Gastrocnemius medialis (tissue), 4 donors: Measurements from ENCODE around the gene MKRN2OS. TPM values are rescaled to one million over a fixed set of nuclear protein-coding genes. Genes with fewer than 3 reads are reported as not detected.

Experiments used
- ATAC-seq, 2 donors: fragments of 150-250 bp; one replicate each; pipeline ENCODE4 v1.9.1; 2016
- DNase-seq, 2 donors: peaks; one replicate each; pipeline ENCODE4 v3.0.0-alpha.2; 2019
- H3K27ac ChIP-seq, 4 donors: fragments of 200-600 bp; sonication (generic); 1 replicate in 1 of 4; 2 replicates in 3 of 4; pipeline ENCODE4 v1.5.1; 2016 to 2018; ENCODE audit warnings: mild to moderate bottlenecking in 2 of 4, moderate library complexity in 1 of 4
- H3K27me3 ChIP-seq, 3 donors: fragments of 200-600 bp; sonication (generic) in 2 of 3; 1 replicate in 1 of 3; 2 replicates in 2 of 3; pipeline versions ENCODE4 v1.5.1 to v1.6.0; 2016 to 2019; ENCODE audit warnings: mild to moderate bottlenecking in 1 of 3, moderate library complexity in 1 of 3
- H3K36me3 ChIP-seq, 2 donors: fragments of 200-600 bp; sonication (generic) in 1 of 2; one replicate each; pipeline ENCODE4 v1.5.1; 2017 to 2018
- H3K4me1 ChIP-seq, 2 donors: fragments of 200-600 bp; sonication (generic) in 1 of 2; one replicate each; pipeline ENCODE4 v1.5.1; 2016 to 2017; ENCODE audit warnings: mild to moderate bottlenecking in 2 of 2
- H3K4me3 ChIP-seq, 4 donors: fragments of 200-600 bp; sonication (generic) in 3 of 4; 1 replicate in 1 of 4; 2 replicates in 3 of 4; pipeline ENCODE4 v1.5.1; 2016 to 2019; ENCODE audit warnings: mild to moderate bottlenecking in 2 of 4
- H3K9me3 ChIP-seq, 3 donors: fragments of 200-600 bp; sonication (generic) in 2 of 3; 1 replicate in 1 of 3; 2 replicates in 2 of 3; pipeline ENCODE4 v1.5.1; 2016 to 2019
- CTCF ChIP-seq, 5 experiments: fragments of 450-650 bp in 3 of 5; fragments of 200-600 bp in 2 of 5; sonication (generic) in 2 of 5; IDR thresholded peaks in 4 of 5; conservative IDR thresholded peaks in 1 of 5; 1 replicate in 4 of 5; 2 replicates in 1 of 5; pipeline ENCODE4 v1.5.1; 2016 to 2019; ENCODE audit warnings: antibody characterized with exemption in 5 of 5, mild to moderate bottlenecking in 3 of 5, moderate library complexity in 3 of 5
- POLR2A ChIP-seq, 2 donors: fragments of 450-650 bp; IDR thresholded peaks; one replicate each; pipeline ENCODE4 v1.6.1; 2017; ENCODE audit warnings: antibody characterized with exemption in 2 of 2, mild to moderate bottlenecking in 2 of 2, moderate library complexity in 2 of 2
- in situ Hi-C, 4 donors: fragments of 200-750 bp; cut with MboI; loops; one replicate each; pipeline versions ENCODE4 v1.15.0 to v1.8.0; 2017; ENCODE audit warnings: low sequenced_read_pairs in 4 of 4
- intact Hi-C: fragments of 100-400 bp; cut with DNase I; formaldehyde crosslinking; loops from one replicate; pipeline ENCODE4 v1.15.1; 2023; ENCODE audit warnings: low total_unique reads
- total RNA-seq, 4 donors: library from RNA; depleted of rRNA; stranded (reverse); fragments of >200 nt; gene quantifications; one replicate each; pipeline versions ENCODE4 v1.1.0 to v1.2.3, GENCODE V29; 2016

Gene MKRN2OS
- total RNA-seq, 4 donors from 2014 or later: 0.95 TPM; not detected in 3

DNA sequence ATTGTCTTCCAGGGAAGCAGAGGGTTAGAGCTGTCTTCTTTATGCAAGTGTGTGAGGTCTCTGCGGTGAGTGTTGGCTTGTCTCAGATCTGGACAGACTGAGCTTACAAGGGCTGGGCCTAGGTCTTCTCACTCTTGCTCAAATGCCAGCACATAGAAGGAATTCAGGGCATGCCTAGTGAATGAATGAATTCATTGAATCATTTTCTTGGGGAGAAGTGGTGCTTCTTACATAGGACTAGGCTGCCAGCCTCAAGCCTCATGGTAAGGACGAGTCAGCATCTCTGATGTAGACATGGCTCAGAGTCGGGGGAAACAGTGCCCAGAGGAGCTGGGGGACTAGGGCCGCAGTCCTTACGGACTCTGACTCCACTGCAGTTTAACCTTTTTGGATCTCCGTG lies 28.8 kb upstream of the MKRN2OS start:
- no peaks in the 10 kb centered on the region for H3K9me3 ChIP-seq
- no peak overlapping the region for H3K4me3 ChIP-seq
- in situ Hi-C loops (loop anchor here in 1 of 4 donors (25.0 kb wide), 1 partner anchor 138 kb away; no protein-coding TSS in a partner anchor), intact Hi-C loops (no loop called here)
- peak overlapping the region in 1 of 4 donors; percentile 9 for H3K27ac ChIP-seq
- TF ChIP-seq CTCF (IDR thresholded peaks at IDR 0.05 in 4 of 5, conservative IDR thresholded peaks at IDR 0.05 in 1 of 5) (no peak), POLR2A (IDR thresholded peaks at IDR 0.05) (no peak)
- ATAC-seq (no peak), DNase-seq (no peak)
- no peaks in the 10 kb centered on the region for H3K27me3 ChIP-seq
- no peaks in the 10 kb centered on the region for H3K4me1 ChIP-seq
- peaks cover 0 to 83% of the 10 kb centered on the region in 2 donors for H3K36me3 ChIP-seq

- peaks cover 0 to 73% of the 10 kb centered on the region in 2 donors for H3K36me3 ChIP-seq
- H3K27ac ChIP-seq: no peak overlapping the region
- no peak overlapping the region for H3K4me3 ChIP-seq
- ATAC-seq: no peak
- H3K4me1 ChIP-seq: peaks cover 0 to 7% of the 10 kb centered on the region in 2 donors
- in situ Hi-C loops (loop anchor here in 1 of 4 donors (25.0 kb wide), 1 partner anchor 140 kb away; no protein-coding TSS in a partner anchor), intact Hi-C loops (no loop called here)
- no peak for DNase-seq
- H3K9me3 ChIP-seq: no peaks in the 10 kb centered on the region
- TF ChIP-seq POLR2A (IDR thresholded peaks at IDR 0.05) (no peak), CTCF (IDR thresholded peaks at IDR 0.05 in 4 of 5, conservative IDR thresholded peaks at IDR 0.05 in 1 of 5) (no peak)
- H3K27me3 ChIP-seq: no peaks in the 10 kb centered on the region
Observed at GRCh38 chr3:12571986-12572385, 26.7 kb upstream of the MKRN2OS start.

DNA sequence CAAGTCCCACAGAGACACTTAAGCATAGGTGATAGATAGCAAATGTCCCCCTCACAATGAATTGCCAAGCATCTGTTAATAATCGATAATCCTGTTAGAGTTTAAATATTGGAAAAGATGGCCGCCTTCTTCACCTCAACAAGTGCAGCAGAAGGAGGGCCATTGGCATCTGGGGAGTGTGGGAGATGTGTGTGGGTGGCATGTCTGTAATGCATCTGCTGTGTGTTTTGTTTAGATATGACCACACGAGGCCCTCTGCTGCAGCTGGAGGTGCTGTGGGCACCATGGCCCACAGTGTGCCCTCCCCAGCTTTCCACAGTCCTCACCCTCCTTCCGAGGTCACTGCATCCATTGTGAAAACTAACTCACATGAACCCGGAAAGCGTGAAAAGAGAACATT lies 24.5 kb upstream of the MKRN2OS start:
- DNase-seq: no peak
- no peak overlapping the region for H3K4me3 ChIP-seq
- H3K27ac ChIP-seq: no peak overlapping the region
- peaks cover 0 to 56% of the 10 kb centered on the region in 2 donors for H3K36me3 ChIP-seq
- H3K9me3 ChIP-seq: no peaks in the 10 kb centered on the region
- H3K27me3 ChIP-seq: no peaks in the 10 kb centered on the region
- no peak for TF ChIP-seq CTCF (IDR thresholded peaks at IDR 0.05 in 4 of 5, conservative IDR thresholded peaks at IDR 0.05 in 1 of 5)
- TF ChIP-seq POLR2A (IDR thresholded peaks at IDR 0.05): no peak
- in situ Hi-C loops (loop anchor here in 1 of 4 donors (25.0 kb wide), 1 partner anchor 142 kb away; no protein-coding TSS in a partner anchor), intact Hi-C loops (loop anchor here (5.0 kb wide), 1 partner anchor 32 kb away; no protein-coding TSS in a partner anchor)
- peaks cover 5 to 12% of the 10 kb centered on the region in 2 donors for H3K4me1 ChIP-seq
- ATAC-seq: no peak

DNA sequence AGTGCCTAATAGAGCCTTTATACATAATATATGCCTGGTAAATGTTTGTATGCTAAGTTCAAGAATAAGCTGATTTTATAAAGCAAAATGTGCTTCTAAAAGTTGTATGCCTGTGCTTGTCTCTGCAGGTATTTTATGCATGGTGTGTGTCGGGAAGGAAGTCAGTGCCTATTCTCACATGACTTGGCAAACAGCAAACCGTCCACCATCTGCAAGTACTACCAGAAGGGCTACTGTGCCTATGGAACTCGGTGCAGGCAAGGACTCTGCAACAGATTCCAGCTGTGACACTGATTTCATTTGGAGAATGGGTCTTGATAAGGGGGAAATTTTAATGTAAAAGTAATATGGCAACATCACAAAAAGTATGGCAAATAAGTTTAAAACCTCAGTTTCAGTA lies 23.4 kb upstream of the MKRN2OS start:
- ATAC-seq: peak in 1 of 2 donors; percentile 43

More for the DNA sequence above, 23.4 kb upstream of the MKRN2OS start:
- Histone ChIP-seq H3K4me3 (no peak overlapping the region), H3K36me3 (peaks cover 0 to 45% of the 10 kb centered on the region in 2 donors), H3K4me1 (peaks cover 14 to 20% of the 10 kb centered on the region in 2 donors), H3K9me3 (no peaks in the 10 kb centered on the region), H3K27me3 (no peaks in the 10 kb centered on the region), H3K27ac (peak overlapping the region in 1 of 4 donors; percentile 6)
- TF ChIP-seq CTCF (IDR thresholded peaks at IDR 0.05 in 4 of 5, conservative IDR thresholded peaks at IDR 0.05 in 1 of 5): no peak
- TF ChIP-seq POLR2A (IDR thresholded peaks at IDR 0.05): no peak
- intact Hi-C loops (loop anchor here (5.0 kb wide), 1 partner anchor 34 kb away; no protein-coding TSS in a partner anchor), in situ Hi-C loops (loop anchor here in 1 of 4 donors (25.0 kb wide), 1 partner anchor 144 kb away; no protein-coding TSS in a partner anchor)
- no peak for DNase-seq
